ENCODE measurements around the gene BMPR1B.
"Not testable (repeated sequence)": the region's sequence is repeated elsewhere in the genome, so short reads cannot be mapped to it uniquely, and the experiment has no call there.

The BMPR1B gene

GRCh38 chr4:95129821-95130311 lies 372.1 kb downstream of the BMPR1B start (continued):
- TF ChIP-seq, protein P1, sequence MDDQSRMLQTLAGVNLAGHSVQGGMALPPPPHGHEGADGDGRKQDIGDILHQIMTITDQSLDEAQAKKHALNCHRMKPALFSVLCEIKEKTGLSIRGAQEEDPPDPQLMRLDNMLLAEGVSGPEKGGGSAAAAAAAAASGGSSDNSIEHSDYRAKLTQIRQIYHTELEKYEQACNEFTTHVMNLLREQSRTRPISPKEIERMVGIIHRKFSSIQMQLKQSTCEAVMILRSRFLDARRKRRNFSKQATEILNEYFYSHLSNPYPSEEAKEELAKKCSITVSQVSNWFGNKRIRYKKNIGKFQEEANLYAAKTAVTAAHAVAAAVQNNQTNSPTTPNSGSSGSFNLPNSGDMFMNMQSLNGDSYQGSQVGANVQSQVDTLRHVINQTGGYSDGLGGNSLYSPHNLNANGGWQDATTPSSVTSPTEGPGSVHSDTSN (CRISPR knock-in tag; IDR thresholded peaks at IDR 0.05) = no peak
- TF ChIP-seq FEZF1 (tag by site-specific recombination; IDR thresholded peaks at IDR 0.05) = peak; percentile 26; the same call in 1 of the 2 replicates
- TF ChIP-seq ZNF670 (tag by site-specific recombination; IDR thresholded peaks at IDR 0.05; ENCODE audit: low read depth) = no peak
- no peak for TF ChIP-seq KLF17 (tag by site-specific recombination; IDR thresholded peaks at IDR 0.05)
- TF ChIP-seq HOXC10 (CRISPR knock-in tag; IDR thresholded peaks at IDR 0.05) = no peak
- TF ChIP-seq ZNF624 (tag by site-specific recombination; IDR thresholded peaks at IDR 0.05) = no peak
- TF ChIP-seq ZNF555 (tag by site-specific recombination; conservative IDR thresholded peaks at IDR 0.05) = no peak
- no peak for TF ChIP-seq ZNF704 (tag by site-specific recombination; IDR thresholded peaks at IDR 0.05)
- TF ChIP-seq ZNF341 (tag by site-specific recombination; IDR thresholded peaks at IDR 0.05; ENCODE audit: low read depth) = no peak
- TF ChIP-seq ZNF394 (tag by site-specific recombination; IDR thresholded peaks at IDR 0.05; ENCODE audit: borderline replicate concordance) = no peak
- no peak for TF ChIP-seq ZNF354C (tag by site-specific recombination; IDR thresholded peaks at IDR 0.05; ENCODE audit: borderline replicate concordance, low read depth)
- TF ChIP-seq ZNF629 (tag by site-specific recombination; IDR thresholded peaks at IDR 0.05) = peak; percentile 56
- no peak for TF ChIP-seq ZBTB11 (tag by site-specific recombination; conservative IDR thresholded peaks at IDR 0.05; ENCODE audit: low read depth)
- no peak for TF ChIP-seq ZNF221 (tag by site-specific recombination; IDR thresholded peaks at IDR 0.05; ENCODE audit: borderline replicate concordance)
- no peak for TF ChIP-seq ZNF132 (tag by site-specific recombination; IDR thresholded peaks at IDR 0.05; ENCODE audit: borderline replicate concordance)
- TF ChIP-seq ZNF19 (tag by site-specific recombination; IDR thresholded peaks at IDR 0.05; ENCODE audit: low read depth) = no peak
- TF ChIP-seq ZNF174 (tag by site-specific recombination; IDR thresholded peaks at IDR 0.05) = no peak
- no peak for TF ChIP-seq SCRT1 (tag by site-specific recombination; IDR thresholded peaks at IDR 0.05; ENCODE audit: borderline replicate concordance)
- no peak for TF ChIP-seq ZNF707 (tag by site-specific recombination; IDR thresholded peaks at IDR 0.05)
- TF ChIP-seq ZFHX2 (tag by site-specific recombination; conservative IDR thresholded peaks at IDR 0.05) = no peak
- peak; percentile 53; the same call in 1 of the 2 replicates for TF ChIP-seq TRIM28 (IDR thresholded peaks at IDR 0.05; ENCODE audit: borderline replicate concordance, low read length)

- H3K36me3 ChIP-seq (ENCODE audit: control insufficient read depth in 2 of 2, insufficient read depth in 1 of 2, low read length in 2 of 2); H3K27ac ChIP-seq (ENCODE audit: extremely low read depth, low read depth, low read length); POLR2A ChIA-PET; H3K9me3 ChIP-seq (ENCODE audit: control insufficient read depth, insufficient read depth, low read depth, low read length); H3K4me1 ChIP-seq (ENCODE audit: control insufficient read depth, insufficient read depth, low read length); CTCF ChIA-PET; H3K4me3 ChIP-seq (ENCODE audit: low read depth, low read length): not testable (repeated sequence)
- TF ChIP-seq ZNF580 (tag by site-specific recombination; IDR thresholded peaks at IDR 0.05) (peak; percentile 50; the same call in 1 of the 2 replicates), ZNF146 (tag by site-specific recombination; IDR thresholded peaks at IDR 0.05) (peak; percentile 88)
Observed at GRCh38 chr4:95134016-95134415, 376.3 kb downstream of the BMPR1B start.

- POLR2A ChIA-PET; H3K9me3 ChIP-seq (ENCODE audit: control insufficient read depth, insufficient read depth, low read depth, low read length); H3K36me3 ChIP-seq (ENCODE audit: control insufficient read depth in 2 of 2, insufficient read depth in 1 of 2, low read length in 2 of 2); CTCF ChIA-PET; H3K27ac ChIP-seq (ENCODE audit: extremely low read depth, low read depth, low read length); H3K4me1 ChIP-seq (ENCODE audit: control insufficient read depth, insufficient read depth, low read length); H3K4me3 ChIP-seq (ENCODE audit: low read depth, low read length): not testable (repeated sequence)
Observed at GRCh38 chr4:95139424-95139823, 381.7 kb downstream of the BMPR1B start.

Data from HEK293 (cell line).